Measurements from ENCODE around the gene PPDPF.
A peak's percentile ranks its signal among the peaks of the same experiment; 100 is the strongest.
"Not testable (repeated sequence)": the region's sequence is repeated elsewhere in the genome, so short reads cannot be mapped to it uniquely, and the experiment has no call there.

PPDPF gene

DNA sequence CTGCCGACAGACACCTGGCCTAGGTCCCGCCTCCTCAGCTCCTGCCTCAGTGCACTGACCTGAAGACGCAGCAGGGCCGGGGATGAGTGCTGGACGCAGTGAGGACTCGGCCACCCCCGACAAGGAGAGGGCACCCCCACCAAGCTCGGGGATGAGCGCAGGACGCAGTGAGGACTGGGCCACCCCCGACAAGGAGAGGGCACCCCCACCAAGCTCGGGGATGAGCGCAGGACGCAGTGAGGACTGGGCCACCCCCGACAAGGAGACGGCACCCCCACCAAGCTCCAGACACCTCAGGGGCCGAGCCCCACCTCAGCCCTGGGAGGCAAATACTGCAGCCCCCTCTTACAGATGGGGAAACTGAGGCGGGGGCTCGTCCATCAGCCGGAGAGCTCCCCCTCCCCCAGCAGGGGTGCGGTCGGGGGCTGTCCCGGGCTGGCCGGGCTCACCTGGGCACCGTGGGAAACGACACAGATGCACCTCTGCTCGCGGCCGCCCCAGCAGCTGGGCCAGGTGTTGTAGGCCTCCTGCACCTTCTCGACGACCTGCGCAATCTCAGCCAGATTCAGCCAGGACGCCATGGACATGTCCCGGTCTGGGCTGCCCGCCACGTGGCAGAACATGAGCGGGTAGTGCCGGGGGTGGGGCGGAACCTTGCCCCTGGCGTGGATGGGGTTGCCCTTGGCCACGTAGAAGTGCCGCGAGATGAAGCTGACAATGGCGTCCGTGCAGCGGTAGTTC is 46.0 kb downstream of the PPDPF start:
- DNase-seq = no peak

DNA sequence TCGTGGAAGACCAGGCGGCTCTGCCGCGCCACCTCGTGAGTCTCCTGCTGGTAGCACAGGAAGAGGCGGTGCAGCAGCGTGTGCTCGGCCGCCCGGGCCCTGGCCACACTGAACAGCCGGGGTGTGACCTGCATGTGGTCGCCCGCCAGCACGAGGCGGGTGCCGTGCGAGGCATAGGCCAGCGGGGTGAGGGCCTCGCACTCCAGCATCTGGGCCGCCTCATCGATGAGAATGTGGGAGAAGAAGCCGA is 46.5 kb downstream of the PPDPF start:
- DNase-seq = no peak

DNA sequence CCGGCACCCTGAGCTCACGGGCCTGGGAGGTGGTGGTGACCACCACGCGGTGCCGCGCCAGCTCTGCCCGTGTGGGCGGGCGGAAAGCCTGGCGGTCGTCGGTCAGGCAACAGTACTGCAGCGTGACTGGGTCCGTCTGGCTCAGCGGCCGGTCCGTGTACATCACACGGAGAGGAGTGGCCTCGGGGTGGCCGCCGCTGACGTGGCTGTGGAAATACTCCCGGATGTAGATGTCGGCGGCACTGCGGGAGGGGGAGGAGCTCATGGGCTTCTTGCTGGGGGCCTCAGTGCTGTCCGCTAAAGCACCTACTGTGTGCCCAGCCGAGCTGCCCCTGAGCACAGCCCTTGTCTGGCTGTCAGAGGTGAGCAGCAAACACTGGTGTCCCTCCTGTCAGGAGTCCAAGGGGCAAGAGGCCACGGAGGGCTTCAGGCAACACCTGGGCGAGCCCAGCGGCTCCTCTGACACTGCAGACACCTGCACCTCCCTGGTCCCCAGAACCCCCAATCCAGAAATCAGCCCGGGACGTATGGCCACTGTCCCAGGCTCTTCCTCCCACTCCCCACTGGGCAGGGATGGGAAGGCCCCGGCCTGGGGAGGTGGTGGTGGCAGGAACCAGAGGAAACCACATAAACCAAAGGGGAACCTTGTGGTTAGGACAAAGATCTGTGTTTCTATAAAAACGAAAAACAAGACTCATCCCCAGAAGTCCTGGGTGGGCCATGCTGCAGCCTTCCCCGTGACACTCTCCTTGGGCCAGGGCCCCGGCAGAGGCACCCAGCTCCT is 47.0 kb downstream of the PPDPF start:
- peak; percentile 18 for DNase-seq

DNA sequence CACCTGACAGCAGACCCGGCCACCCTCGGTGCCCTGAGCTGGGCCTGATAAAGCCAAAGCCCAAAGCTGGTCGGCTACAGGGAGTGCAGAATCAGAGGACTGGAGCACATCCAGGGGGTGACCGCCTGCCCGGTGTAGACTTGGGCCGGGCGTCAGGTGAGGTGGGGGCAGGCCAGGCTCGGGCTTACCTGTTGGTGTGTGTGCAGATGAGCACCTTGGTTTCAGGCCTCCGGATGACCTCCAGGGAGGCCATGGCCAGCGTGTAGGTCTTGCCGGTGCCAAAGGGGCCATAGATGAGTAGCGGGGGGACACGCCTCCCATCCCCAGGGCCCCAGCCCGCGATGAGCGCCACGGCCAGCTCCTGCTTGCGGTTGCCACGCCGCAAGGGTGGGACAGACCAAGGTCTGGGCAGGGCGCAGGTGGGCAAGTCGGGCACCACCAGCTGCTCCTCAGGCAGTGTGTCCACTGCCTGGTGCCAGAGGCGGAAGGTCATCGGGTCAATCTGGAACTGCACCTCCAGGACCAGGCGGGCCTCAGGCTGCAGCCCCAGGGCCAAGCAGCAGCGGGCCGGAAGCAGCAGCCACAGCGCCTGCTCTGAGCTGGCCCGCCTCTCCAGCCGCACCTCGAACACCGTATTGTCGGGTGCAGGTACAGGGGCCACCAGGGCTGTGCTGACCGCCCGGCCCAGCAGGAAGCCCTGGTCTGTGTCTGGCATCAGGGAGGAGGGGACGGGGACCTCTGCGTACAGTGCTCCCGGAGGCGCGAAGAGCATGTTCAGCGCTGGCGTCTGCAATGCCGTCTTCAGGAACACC is 47.8 kb downstream of the PPDPF start:
- no peak for DNase-seq

DNA sequence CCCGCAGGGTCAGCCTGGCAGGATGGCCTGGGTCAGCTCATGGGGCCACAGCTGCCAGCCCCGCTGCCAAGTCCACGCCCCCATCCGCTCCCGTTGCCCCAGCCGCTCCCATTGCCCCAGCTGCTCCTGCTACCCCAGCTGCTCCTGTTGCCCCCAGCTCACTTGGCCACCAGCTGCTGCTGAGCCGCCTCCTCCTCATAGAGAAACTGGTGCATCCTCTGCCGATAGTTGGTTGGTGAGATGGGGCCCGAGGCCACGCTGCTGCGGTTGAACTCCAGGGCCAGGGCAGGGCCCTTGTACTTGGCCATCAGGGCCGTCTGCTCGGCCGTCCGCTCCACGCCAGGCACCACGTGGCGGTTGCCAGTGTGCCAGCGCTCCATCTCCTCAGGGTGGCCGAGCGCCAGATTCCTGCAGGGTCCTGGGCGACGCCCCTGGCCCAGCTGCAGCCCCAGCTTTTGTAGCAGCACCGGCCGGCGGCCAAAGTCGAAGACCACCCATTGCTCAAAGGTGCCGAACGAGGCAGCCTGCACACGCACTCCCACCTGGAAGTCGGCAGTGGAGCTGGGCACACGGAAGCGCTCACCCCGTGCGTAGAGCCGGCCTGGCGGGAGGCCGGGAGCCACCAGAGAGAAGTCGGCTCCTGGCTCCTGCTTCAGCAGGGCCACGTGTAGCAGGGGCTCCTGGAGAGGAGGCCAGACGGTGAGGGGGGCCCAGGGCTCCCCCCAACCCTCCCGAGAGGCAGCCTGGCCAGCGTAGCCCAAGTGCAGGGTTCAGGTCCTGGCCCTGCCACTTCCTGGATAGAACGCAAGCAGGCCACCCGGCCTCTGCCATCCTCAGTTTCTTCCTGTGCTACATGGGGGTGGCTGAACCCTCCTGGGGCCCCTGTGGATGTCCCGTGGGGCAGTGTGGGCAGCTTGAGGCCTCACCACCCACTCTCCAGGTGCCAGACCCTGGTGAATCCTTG is 48.7 kb downstream of the PPDPF start:
- DNase-seq = no peak

DNA sequence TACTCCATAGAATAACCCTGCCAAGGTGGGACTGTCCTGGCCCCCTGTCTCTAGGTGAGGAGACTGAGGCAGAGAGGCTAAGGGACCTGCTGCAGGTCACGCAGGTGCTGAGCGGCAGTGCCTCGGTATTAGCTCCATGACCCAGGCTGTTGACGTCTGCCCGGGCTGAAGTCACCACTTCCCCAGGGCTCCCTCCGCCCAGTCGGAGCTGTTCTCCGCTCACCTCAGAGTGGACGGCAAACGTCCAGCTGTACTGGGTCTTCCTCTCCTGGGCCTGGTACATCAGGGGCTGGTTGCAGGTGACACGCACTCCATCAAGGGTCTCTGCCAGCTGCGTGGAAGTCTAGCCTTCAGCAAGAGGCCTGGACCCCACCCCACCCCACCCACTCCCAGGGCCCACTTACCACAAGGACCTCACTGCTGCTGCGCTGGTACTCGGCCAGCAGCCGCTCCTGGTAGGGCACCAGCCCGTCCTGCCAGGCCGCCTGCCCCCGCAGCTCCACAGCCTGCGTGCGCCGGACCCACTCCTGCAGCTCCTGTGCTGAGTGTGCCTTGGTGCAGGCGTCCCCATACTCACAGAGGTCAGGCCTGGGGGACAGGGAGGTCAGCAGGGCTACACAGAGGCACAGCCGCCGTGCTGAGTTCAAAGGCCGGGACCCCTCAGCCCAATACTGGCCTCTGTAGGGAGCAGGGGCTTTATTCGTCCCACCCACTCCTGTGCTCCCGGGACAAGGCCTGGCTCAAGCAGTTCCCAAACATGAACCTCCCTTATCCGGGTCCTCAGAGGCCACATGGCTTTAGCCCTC is 49.9 kb downstream of the PPDPF start:
- DNase-seq = no peak

DNA sequence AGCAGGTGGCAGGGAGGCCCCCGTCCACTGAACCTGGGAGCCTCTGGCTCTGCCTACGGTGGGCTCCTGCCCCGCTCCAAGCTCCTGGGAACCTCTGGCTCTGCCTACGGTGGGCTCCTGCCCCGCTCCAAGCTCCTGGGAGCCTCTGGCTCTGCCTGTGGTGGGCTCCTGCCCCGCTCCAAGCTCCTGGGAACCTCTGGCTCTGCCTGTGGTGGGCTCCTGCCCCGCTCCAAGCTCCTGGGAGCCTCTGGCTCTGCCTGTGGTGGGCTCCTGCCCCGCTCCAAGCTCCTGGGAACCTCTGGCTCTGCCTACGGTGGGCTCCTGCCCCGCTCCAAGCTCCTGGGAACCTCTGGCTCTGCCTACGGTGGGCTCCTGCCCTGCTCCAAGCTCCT is 50.5 kb downstream of the PPDPF start:
- DNase-seq = not testable (repeated sequence)

All from midbrain (tissue), 1 donor.